ELR (cell line): Measurements from ENCODE around the gene RAD54L.
"Not testable (repeated sequence)": the region's sequence is repeated elsewhere in the genome, so short reads cannot be mapped to it uniquely, and the experiment has no call there.

Source experiments
- DNase-seq: peaks from one replicate; pipeline ENCODE4 v3.0.0-alpha.2; 2015; ENCODE audit warnings: low read depth

RAD54L gene

GRCh38 chr1:46319960-46320914 lies 72.7 kb downstream of the RAD54L start:
- DNase-seq = not testable (repeated sequence)

DNA sequence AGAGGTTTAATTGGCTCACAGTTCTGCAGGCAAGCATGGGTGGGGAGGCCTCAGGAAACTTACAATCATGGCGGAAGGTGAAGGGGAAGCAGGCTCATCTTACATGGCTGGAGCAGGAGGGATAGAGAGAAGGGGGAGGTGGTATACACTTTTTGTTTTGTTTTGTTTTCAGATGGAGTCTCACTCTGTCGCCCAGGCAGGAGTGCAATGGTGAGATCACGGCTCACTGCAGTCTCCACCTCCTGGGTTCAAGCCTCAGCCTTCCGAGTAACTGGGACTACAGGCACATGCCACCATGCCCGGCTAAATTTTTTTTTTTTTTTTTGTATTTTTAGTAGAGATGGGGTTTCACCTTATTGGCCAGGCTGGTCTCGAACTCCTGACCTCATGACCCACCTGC lies 74.6 kb downstream of the RAD54L start:
- DNase-seq = not testable (repeated sequence)

DNA sequence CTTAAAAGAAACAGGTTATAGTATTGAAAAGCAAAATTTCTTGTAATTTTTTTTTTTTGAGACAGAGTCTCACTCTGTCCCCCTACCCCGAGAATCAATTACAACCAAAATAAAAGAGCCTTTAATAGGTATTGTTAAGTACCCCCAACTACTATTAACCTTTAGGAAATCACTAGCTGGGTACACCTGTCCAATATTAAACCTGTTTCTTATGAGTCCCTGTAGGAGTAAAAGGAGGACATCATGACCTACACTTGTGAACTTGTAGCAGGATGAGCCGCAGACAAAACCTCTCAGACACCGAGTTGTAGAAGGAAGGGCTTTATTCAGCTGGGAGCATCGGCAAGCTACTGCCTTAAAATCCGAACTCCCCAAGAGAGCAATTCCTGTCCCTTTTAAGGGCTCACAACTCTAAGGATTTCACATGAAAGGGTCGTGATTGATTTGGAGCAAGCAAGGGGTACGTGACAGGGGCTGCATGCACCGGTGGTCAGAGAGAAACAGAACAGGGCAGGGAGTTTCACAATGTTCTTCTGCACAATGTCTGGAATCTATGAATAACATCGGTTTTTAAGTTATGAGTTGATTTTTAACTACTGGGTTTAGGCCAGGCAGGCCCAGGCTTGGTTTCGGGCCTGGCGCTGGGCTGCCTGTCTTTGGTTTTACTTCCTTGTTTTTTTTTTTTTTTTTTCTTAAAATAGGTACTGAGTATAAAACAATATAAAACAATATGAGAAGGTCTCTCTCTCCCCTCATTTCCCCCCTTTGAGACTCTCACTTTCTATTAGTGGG lies 77.9 kb downstream of the RAD54L start:
- DNase-seq = not testable (repeated sequence)
